DOHH2 (cell line): ENCODE measurements around the gene GRK6.

Experiments
- H3F3A ChIP-seq: fragments of 200-600 bp; sonication (generic), shearing (Covaris generic); 2 replicates; pipeline ENCODE4 v1.6.0; 2016; ENCODE audit warnings: antibody characterized with exemption, mild to moderate bottlenecking; ENCODE audit not compliant: control insufficient read depth, insufficient read depth
- H3K27ac ChIP-seq: fragments of 200-600 bp; sonication (generic); 2 replicates; pipeline ENCODE4 v1.5.1; 2014; ENCODE audit warnings: low read depth, mild to moderate bottlenecking, low read length, moderate library complexity
- H3K27me3 ChIP-seq: fragments of 200-600 bp; sonication (generic); 2 replicates; pipeline ENCODE4 v1.6.1; 2014; ENCODE audit warnings: mild to moderate bottlenecking, low read length, mixed read lengths; ENCODE audit not compliant: control insufficient read depth
- H3K36me3 ChIP-seq: fragments of 200-600 bp; sonication (generic); 2 replicates; pipeline ENCODE4 v1.6.1; 2014; ENCODE audit warnings: mild to moderate bottlenecking, low read length, moderate library complexity, mixed read lengths; ENCODE audit not compliant: control insufficient read depth
- H3K4me1 ChIP-seq: fragments of 200-600 bp; sonication (generic); 2 replicates; pipeline ENCODE4 v1.6.1; 2014; ENCODE audit warnings: mild to moderate bottlenecking, low read length, mixed read lengths; ENCODE audit not compliant: control insufficient read depth
- H3K4me2 ChIP-seq: fragments of 200-600 bp; sonication (generic); 2 replicates; pipeline ENCODE4 v1.6.0; 2014; ENCODE audit warnings: mild to moderate bottlenecking, low read length, moderate library complexity
- H3K4me3 ChIP-seq: fragments of 200-600 bp; sonication (generic); 2 replicates; pipeline ENCODE4 v1.5.1; 2014; ENCODE audit warnings: mild to moderate bottlenecking, low read length, mixed read lengths
- H3K79me2 ChIP-seq: fragments of 200-600 bp; sonication (generic); 2 replicates; pipeline ENCODE4 v1.6.1; 2014; ENCODE audit warnings: mild to moderate bottlenecking, low read length, mixed read lengths; ENCODE audit not compliant: control insufficient read depth
- H3K9me2 ChIP-seq: fragments of 200-600 bp; sonication (generic); replicated peaks from 2 replicates; pipeline ENCODE4 v1.6.1; 2014; ENCODE audit warnings: mild to moderate bottlenecking, low read length, mixed read lengths; ENCODE audit not compliant: control insufficient read depth
- H3K9me3 ChIP-seq: fragments of 200-600 bp; sonication (generic); 2 replicates; pipeline ENCODE4 v1.6.1; 2014; ENCODE audit warnings: antibody characterized with exemption, low read length, mixed read lengths; ENCODE audit not compliant: control insufficient read depth, insufficient read depth
- H4K20me1 ChIP-seq: fragments of 200-600 bp; sonication (generic); 2 replicates; pipeline ENCODE4 v1.6.0; 2014; ENCODE audit warnings: low read depth, mild to moderate bottlenecking, antibody characterized with exemption, low read length, moderate library complexity; ENCODE audit not compliant: control insufficient read depth, insufficient read depth
- CTCF ChIP-seq: fragments of 200-600 bp; sonication (generic); IDR thresholded peaks from one replicate; pipeline ENCODE4 v1.5.1; 2014; ENCODE audit warnings: antibody characterized with exemption, mild to moderate bottlenecking, low read depth, low read length; ENCODE audit not compliant: poor library complexity, severe bottlenecking
- EZH2phosphoT487 ChIP-seq: fragments of 200-600 bp; sonication (generic); IDR thresholded peaks from 2 replicates; pipeline ENCODE4 v1.6.1; 2017; ENCODE audit warnings: borderline replicate concordance, mild to moderate bottlenecking, antibody characterized with exemption, low read length, moderate library complexity, mixed read lengths

The GRK6 gene

GRCh38 chr5:177474846-177475562 is 48.5 kb downstream of the GRK6 start:
- Histone ChIP-seq H3F3A (peaks cover 9% of the 10 kb centered on the region; the same call in 1 of the 2 replicates), H3K4me2 (no peak overlapping the region), H4K20me1 (peaks cover 13% of the 10 kb centered on the region; the same call in 1 of the 2 replicates), H3K4me1 (peaks cover 66% of the 10 kb centered on the region), H3K9me2 (no peaks in the 10 kb centered on the region), H3K4me3 (no peak overlapping the region), H3K79me2 (peaks cover 27% of the 10 kb centered on the region), H3K9me3 (no peaks in the 10 kb centered on the region), H3K27me3 (no peaks in the 10 kb centered on the region), H3K36me3 (peaks cover 17% of the 10 kb centered on the region), H3K27ac (no peak overlapping the region)
- TF ChIP-seq EZH2phosphoT487 (no peak), CTCF (no peak)

GRCh38 chr5:177475563-177476427 is 49.3 kb downstream of the GRK6 start:
- Histone ChIP-seq H3K4me2 (no peak overlapping the region), H3F3A (peaks cover 12% of the 10 kb centered on the region; the same call in 1 of the 2 replicates), H3K9me2 (no peaks in the 10 kb centered on the region), H3K27ac (no peak overlapping the region), H3K4me3 (no peak overlapping the region), H3K79me2 (peaks cover 20% of the 10 kb centered on the region), H3K36me3 (peaks cover 14% of the 10 kb centered on the region), H3K27me3 (no peaks in the 10 kb centered on the region), H4K20me1 (peaks cover 7% of the 10 kb centered on the region; the same call in 1 of the 2 replicates), H3K4me1 (peaks cover 67% of the 10 kb centered on the region), H3K9me3 (no peaks in the 10 kb centered on the region)
- no peak for TF ChIP-seq EZH2phosphoT487
- no peak for TF ChIP-seq CTCF

GRCh38 chr5:177476531-177477233 is 50.2 kb downstream of the GRK6 start:
- H3K27me3 ChIP-seq, result no peaks in the 10 kb centered on the region
- peaks cover 12% of the 10 kb centered on the region; the same call in 1 of the 2 replicates for H3F3A ChIP-seq
- H3K36me3 ChIP-seq, result peaks cover 6% of the 10 kb centered on the region
- peaks cover 11% of the 10 kb centered on the region for H3K79me2 ChIP-seq
- no peak overlapping the region for H3K4me3 ChIP-seq
- TF ChIP-seq EZH2phosphoT487 (no peak), CTCF (no peak)
- H3K9me3 ChIP-seq, result no peaks in the 10 kb centered on the region
- no peak overlapping the region for H3K4me2 ChIP-seq
- peaks cover 6% of the 10 kb centered on the region; the same call in 1 of the 2 replicates for H4K20me1 ChIP-seq
- H3K9me2 ChIP-seq, result no peaks in the 10 kb centered on the region
- no peak overlapping the region for H3K27ac ChIP-seq
- H3K4me1 ChIP-seq, result peaks cover 58% of the 10 kb centered on the region
